HCT116 (cell line): ENCODE results near the gene CEMIP2. TPM values are rescaled to one million over a fixed set of nuclear protein-coding genes. Genes with fewer than 3 reads are reported as not detected.

Source experiments
- ATAC-seq: fragments of 200-7000 bp; cut with Tn5 transposase; 2 replicates; pipeline ENCODE4 v1.9.1; 2020; ENCODE audit warnings: mild to moderate bottlenecking, moderate library complexity
- BruUV-seq: library from RNA; stranded (reverse); fragments of 400-500 nt; replicated peaks from 2 replicates; lab custom pipeline; 2021; lab: Mats Ljungman, UMichigan
- CTCF ChIA-PET: fragments of 300-600 bp; sonication (Branson Sonifier 250); formaldehyde crosslinking; loops from one replicate; lab custom pipeline; 2021; ENCODE audit warnings: antibody characterized with exemption; lab: Charles Lee
- POLR2A ChIA-PET: fragments of 300-600, 350-600 bp; sonication (Branson Sonifier 250); formaldehyde crosslinking; loops from one replicate; lab custom pipeline; 2021; ENCODE audit warnings: antibody characterized with exemption; lab: Charles Lee
- RAD21 ChIA-PET, 2 experiments: fragments of 300-600 bp; sonication (Branson Sonifier 250); formaldehyde crosslinking; loops; one replicate each; lab custom pipeline; 2023; ENCODE audit warnings: low total read pairs in 2 of 2; ENCODE audit not compliant: uncharacterized antibody in 2 of 2, unreplicated experiment in 2 of 2, low non-redundant PET in 1 of 2; lab: Charles Lee
- DNase-seq: peaks from one replicate; pipeline ENCODE4 v3.0.0-alpha.2; 2010; ENCODE audit warnings: low read depth, low spot score
- H2AFZ ChIP-seq: fragments of 200-600 bp; shearing (Covaris generic), sonication (generic); 2 replicates; pipeline ENCODE4 v1.6.1; 2017; ENCODE audit warnings: low read depth, mixed run types, mixed read lengths, antibody characterized with exemption, low read length; ENCODE audit not compliant: poor library complexity, severe bottlenecking
- H3K27ac ChIP-seq: 2 replicates; pipeline ENCODE4 v1.5.1; 2012; ENCODE audit warnings: low read depth, low read length
- H3K27me3 ChIP-seq: fragments of 200-600 bp; sonication (generic); 2 replicates; pipeline ENCODE4 v1.6.1; 2016; ENCODE audit warnings: mixed run types, low read length, mixed read lengths; ENCODE audit not compliant: insufficient read depth
- H3K36me3 ChIP-seq, 2 experiments: fragments of 200-500 bp in 1 of 2; fragments of 200-600 bp in 1 of 2; sonication (Bioruptor generic) in 1 of 2; sonication (generic) in 1 of 2; 2 replicates each; pipeline versions ENCODE4 v1.5.1 to v1.6.1; 2014 to 2016; ENCODE audit warnings: low read length in 2 of 2, inconsistent platforms in 1 of 2, mixed read lengths in 1 of 2, mixed run types in 1 of 2; ENCODE audit not compliant: insufficient read depth in 2 of 2, control insufficient read depth in 1 of 2
- H3K4me1 ChIP-seq, 2 experiments: fragments of 200-600 bp in 1 of 2; sonication (generic) in 1 of 2; 2 replicates each; pipeline versions ENCODE4 v1.5.1 to v1.6.1; 2012 to 2017; ENCODE audit warnings: low read length in 2 of 2, inconsistent platforms in 1 of 2, mild to moderate bottlenecking in 1 of 2, mixed read lengths in 1 of 2, mixed run types in 1 of 2, moderate library complexity in 1 of 2; ENCODE audit not compliant: insufficient read depth in 2 of 2, control insufficient read depth in 1 of 2
- H3K4me2 ChIP-seq: fragments of 200-600 bp; sonication (generic); 2 replicates; pipeline ENCODE4 v1.6.1; 2017; ENCODE audit warnings: mixed run types, low read length, mixed read lengths
- H3K4me3 ChIP-seq, 2 experiments: fragments of 200-600 bp in 1 of 2; sonication (generic) in 1 of 2; replicated peaks in 1 of 2; 2 replicates each; pipeline ENCODE4 v1.5.1; 2011 to 2016; ENCODE audit warnings: low read length in 2 of 2, control low read depth in 1 of 2, low read depth in 1 of 2, mild to moderate bottlenecking in 1 of 2, mixed read lengths in 1 of 2, mixed run types in 1 of 2
- H3K79me2 ChIP-seq: fragments of 200-600 bp; sonication (generic); 2 replicates; pipeline ENCODE4 v1.6.1; 2017; ENCODE audit warnings: mild to moderate bottlenecking, mixed run types, low read length, moderate library complexity, mixed read lengths; ENCODE audit not compliant: insufficient read depth
- H3K9ac ChIP-seq: fragments of 200-600 bp; sonication (generic); 2 replicates; pipeline ENCODE4 v1.6.1; 2016; ENCODE audit warnings: low read length, mixed read lengths
- H3K9me2 ChIP-seq: fragments of 200-600 bp; sonication (generic), shearing (Covaris generic); 2 replicates; pipeline ENCODE4 v1.6.1; 2017; ENCODE audit warnings: mixed run types, mild to moderate bottlenecking, moderate library complexity; ENCODE audit not compliant: insufficient read depth
- H3K9me3 ChIP-seq, 2 experiments: fragments of 200-500 bp in 1 of 2; fragments of 200-600 bp in 1 of 2; sonication (Bioruptor generic) in 1 of 2; sonication (generic) in 1 of 2; 2 replicates each; pipeline ENCODE4 v1.6.1; 2014 to 2017; ENCODE audit warnings: low read length in 2 of 2, mixed read lengths in 2 of 2, inconsistent platforms in 1 of 2, low read depth in 1 of 2, mild to moderate bottlenecking in 1 of 2, mixed run types in 1 of 2, moderate library complexity in 1 of 2; ENCODE audit not compliant: control insufficient read depth in 1 of 2, insufficient read depth in 1 of 2
- H4K20me1 ChIP-seq: fragments of 200-600 bp; sonication (generic), shearing (Covaris generic); 2 replicates; pipeline ENCODE4 v1.6.1; 2017; ENCODE audit warnings: mixed run types, mild to moderate bottlenecking, moderate library complexity; ENCODE audit not compliant: insufficient read depth
- CBX3 ChIP-seq: IDR thresholded peaks from 2 replicates; pipeline ENCODE4 v1.6.1; 2012; ENCODE audit warnings: low read depth
- CEBPB ChIP-seq: IDR thresholded peaks from 2 replicates; pipeline ENCODE4 v1.6.1; 2012; ENCODE audit warnings: low read depth
- EGR1 ChIP-seq: IDR thresholded peaks from 2 replicates; pipeline ENCODE4 v1.6.1; 2012; ENCODE audit warnings: low read depth
- ELF1 ChIP-seq: IDR thresholded peaks from 2 replicates; pipeline ENCODE4 v1.6.1; 2012; ENCODE audit warnings: low read depth, borderline replicate concordance
- EZH2phosphoT487 ChIP-seq: fragments of 200-600 bp; IDR thresholded peaks from 2 replicates; pipeline ENCODE4 v1.6.1; 2018; ENCODE audit warnings: antibody characterized with exemption, borderline replicate concordance
- FOSL1 ChIP-seq: IDR thresholded peaks from 2 replicates; pipeline ENCODE4 v1.6.1; 2012; ENCODE audit warnings: low read depth
- JUND ChIP-seq: IDR thresholded peaks from 2 replicates; pipeline ENCODE4 v1.6.1; 2012
- POLR2A ChIP-seq: IDR thresholded peaks from 2 replicates; pipeline ENCODE4 v1.7.0; 2011; ENCODE audit warnings: borderline replicate concordance; ENCODE audit not compliant: insufficient read depth, insufficient read length; ENCODE audit errors: extremely low read depth
- POLR2AphosphoS5 ChIP-seq: IDR thresholded peaks from 2 replicates; pipeline ENCODE4 v1.6.1; 2011; ENCODE audit warnings: mild to moderate bottlenecking, low read depth, low read length, moderate library complexity
- RAD21 ChIP-seq: IDR thresholded peaks from 2 replicates; pipeline ENCODE4 v1.6.1; 2012; ENCODE audit warnings: low read depth, mild to moderate bottlenecking
- SIN3A ChIP-seq: IDR thresholded peaks from 2 replicates; pipeline ENCODE4 v1.6.1; 2012; ENCODE audit warnings: low read depth
- SP1 ChIP-seq: IDR thresholded peaks from 2 replicates; pipeline ENCODE4 v1.6.1; 2012; ENCODE audit warnings: low read depth
- SRF ChIP-seq: IDR thresholded peaks from 2 replicates; pipeline ENCODE4 v1.6.1; 2012; ENCODE audit warnings: low read depth
- TCF7L2 ChIP-seq: IDR thresholded peaks from 2 replicates; pipeline ENCODE4 v1.7.0; 2011; ENCODE audit warnings: borderline replicate concordance, inconsistent platforms; ENCODE audit not compliant: insufficient read depth, insufficient read length; ENCODE audit errors: extremely low read depth
- YY1 ChIP-seq: IDR thresholded peaks from 2 replicates; pipeline ENCODE4 v1.6.1; 2011; ENCODE audit warnings: low read length, low read depth, moderate library complexity, mild to moderate bottlenecking; ENCODE audit not compliant: insufficient replicate concordance; ENCODE audit errors: extremely low read depth
- ZFX ChIP-seq: fragments of 450-650 bp; IDR thresholded peaks from 2 replicates; pipeline ENCODE4 v1.6.1; 2017
- ZNF274 ChIP-seq: fragments of 200-500 bp; sonication (Bioruptor generic); IDR thresholded peaks from 2 replicates; pipeline ENCODE4 v1.6.1; 2014; ENCODE audit warnings: mild to moderate bottlenecking, low read depth, low read length, inconsistent platforms
- intact Hi-C: fragments of 100-400 bp; cut with micrococcal nuclease; formaldehyde crosslinking; loops from 2 replicates; pipeline ENCODE4 v1.10.0; 2022
- total RNA-seq: library from RNA; stranded (reverse); gene quantifications from one replicate; pipeline ENCODE4 v1.2.1, GENCODE V29; 2021; ENCODE audit not compliant: unreplicated experiment
- TF ChIP-seq, protein P1 (sequence below): IDR thresholded peaks from 2 replicates; pipeline ENCODE4 v1.6.1; 2011; ENCODE audit warnings: mild to moderate bottlenecking, low read length, moderate library complexity; ENCODE audit not compliant: insufficient replicate concordance; ENCODE audit errors: extremely low read depth
- TF ChIP-seq, protein P2 (sequence below): IDR thresholded peaks from 2 replicates; pipeline ENCODE4 v1.6.1; 2012
- TF ChIP-seq, protein P3 (sequence below): IDR thresholded peaks from 2 replicates; pipeline ENCODE4 v1.6.1; 2012

CEMIP2 gene
- total RNA-seq, 1 experiment from 2014 or later = 14.3 TPM

DNA sequence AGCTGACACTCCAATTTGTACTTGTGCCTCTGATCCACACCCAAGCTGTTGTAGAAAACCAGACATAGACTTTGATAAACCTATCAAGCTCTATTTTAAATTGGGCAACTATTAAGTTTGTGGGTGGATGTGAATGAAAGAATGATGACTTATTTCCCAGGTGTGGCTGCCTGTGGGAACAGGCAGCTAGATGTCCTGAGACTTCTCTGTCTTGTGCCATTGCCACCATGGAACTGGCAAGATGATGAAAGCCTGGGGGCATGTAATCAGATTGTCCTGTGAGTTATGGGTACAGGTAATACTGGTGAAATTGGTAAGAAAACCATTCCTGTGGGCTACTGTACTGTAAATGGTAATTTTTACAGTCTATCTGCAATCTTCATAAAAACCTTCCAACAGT, 57.5 kb downstream of the CEMIP2 start:
- Histone ChIP-seq H3K9ac (no peak overlapping the region), H3K27me3 (no peaks in the 10 kb centered on the region), H3K27ac (no peak overlapping the region), H3K4me2 (no peak overlapping the region), H2AFZ (no peak overlapping the region), H3K79me2 (no peaks in the 10 kb centered on the region), H3K36me3 (peaks cover 0 to 2% of the 10 kb centered on the region in 2 experiments; a peak in 1 of 4 replicates), H3K4me3 (no peak overlapping the region), H4K20me1 (no peaks in the 10 kb centered on the region), H3K4me1 (no peaks in the 10 kb centered on the region), H3K9me3 (no peaks in the 10 kb centered on the region), H3K9me2 (no peaks in the 10 kb centered on the region)
- TF ChIP-seq SIN3A = no peak
- no peak for TF ChIP-seq ZNF274
- no peak for TF ChIP-seq TCF7L2
- TF ChIP-seq, protein P1, sequence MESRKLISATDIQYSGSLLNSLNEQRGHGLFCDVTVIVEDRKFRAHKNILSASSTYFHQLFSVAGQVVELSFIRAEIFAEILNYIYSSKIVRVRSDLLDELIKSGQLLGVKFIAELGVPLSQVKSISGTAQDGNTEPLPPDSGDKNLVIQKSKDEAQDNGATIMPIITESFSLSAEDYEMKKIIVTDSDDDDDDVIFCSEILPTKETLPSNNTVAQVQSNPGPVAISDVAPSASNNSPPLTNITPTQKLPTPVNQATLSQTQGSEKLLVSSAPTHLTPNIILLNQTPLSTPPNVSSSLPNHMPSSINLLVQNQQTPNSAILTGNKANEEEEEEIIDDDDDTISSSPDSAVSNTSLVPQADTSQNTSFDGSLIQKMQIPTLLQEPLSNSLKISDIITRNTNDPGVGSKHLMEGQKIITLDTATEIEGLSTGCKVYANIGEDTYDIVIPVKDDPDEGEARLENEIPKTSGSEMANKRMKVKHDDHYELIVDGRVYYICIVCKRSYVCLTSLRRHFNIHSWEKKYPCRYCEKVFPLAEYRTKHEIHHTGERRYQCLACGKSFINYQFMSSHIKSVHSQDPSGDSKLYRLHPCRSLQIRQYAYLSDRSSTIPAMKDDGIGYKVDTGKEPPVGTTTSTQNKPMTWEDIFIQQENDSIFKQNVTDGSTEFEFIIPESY = no peak
- TF ChIP-seq JUND = no peak
- TF ChIP-seq POLR2AphosphoS5 = no peak
- no peak for TF ChIP-seq POLR2A
- TF ChIP-seq SRF = no peak
- TF ChIP-seq EGR1 = no peak
- TF ChIP-seq ELF1 = no peak
- TF ChIP-seq RAD21 = no peak
- TF ChIP-seq SP1 = no peak
- TF ChIP-seq, protein P2, sequence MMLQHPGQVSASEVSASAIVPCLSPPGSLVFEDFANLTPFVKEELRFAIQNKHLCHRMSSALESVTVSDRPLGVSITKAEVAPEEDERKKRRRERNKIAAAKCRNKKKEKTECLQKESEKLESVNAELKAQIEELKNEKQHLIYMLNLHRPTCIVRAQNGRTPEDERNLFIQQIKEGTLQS = no peak
- TF ChIP-seq CBX3 = no peak
- TF ChIP-seq ZFX = no peak
- TF ChIP-seq FOSL1 = no peak
- TF ChIP-seq, protein P3, sequence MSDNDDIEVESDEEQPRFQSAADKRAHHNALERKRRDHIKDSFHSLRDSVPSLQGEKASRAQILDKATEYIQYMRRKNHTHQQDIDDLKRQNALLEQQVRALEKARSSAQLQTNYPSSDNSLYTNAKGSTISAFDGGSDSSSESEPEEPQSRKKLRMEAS = no peak
- TF ChIP-seq CEBPB = no peak
- TF ChIP-seq EZH2phosphoT487 = no peak
- no peak for TF ChIP-seq YY1
- POLR2A ChIA-PET = no interaction called here
- ATAC-seq (no peak), DNase-seq (no peak)
- no TSS peak for BruUV-seq
- intact Hi-C loops = loop anchor here (10.0 kb wide), 1 partner anchor 86 kb away; no protein-coding TSS in a partner anchor
- CTCF ChIA-PET = no interaction called here
- RAD21 ChIA-PET = no interaction called here
